IPS-NIHi11 (cell line): ENCODE data around the gene FBXO15.

Experiments used
- DNase-seq: peaks from one replicate; pipeline ENCODE4 v3.0.0; 2012; ENCODE audit warnings: mixed read lengths, low spot score

FBXO15 gene

GRCh38 chr18:74147779-74148542 is at the start of gene FBXO15, which contains the start of gene TIMM21:
FBXO15 (minus strand) TSS chr18:74147834; CDS start chr18:74147785, 49 bp downstream.
TIMM21 (plus strand) TSS chr18:74148523; CDS start chr18:74148809, 286 bp downstream.
- peak; percentile 92 for DNase-seq

GRCh38 chr18:74196220-74197119 is 48.8 kb upstream of the FBXO15 start:
- DNase-seq: peak; percentile 90

GRCh38 chr18:74194691-74195090 is 47.1 kb upstream of the FBXO15 start:
- no peak for DNase-seq

- DNase-seq: no peak
Measured at GRCh38 chr18:74191577-74191976, 43.9 kb upstream of the FBXO15 start.

- DNase-seq: no peak
Measured at GRCh38 chr18:74190086-74190485, 42.5 kb upstream of the FBXO15 start.

GRCh38 chr18:74186661-74187060 is 39.0 kb upstream of the FBXO15 start:
- DNase-seq: no peak

- DNase-seq: no peak
Measured at GRCh38 chr18:74185860-74186259, 38.2 kb upstream of the FBXO15 start.

GRCh38 chr18:74184875-74185274 is 37.2 kb upstream of the FBXO15 start:
- no peak for DNase-seq

- peak; percentile 37 for DNase-seq
Measured at GRCh38 chr18:74183130-74183529, 35.5 kb upstream of the FBXO15 start.

GRCh38 chr18:74182335-74182734 is 34.7 kb upstream of the FBXO15 start:
- no peak for DNase-seq

- no peak for DNase-seq
Measured at GRCh38 chr18:74179623-74180199, 32.1 kb upstream of the FBXO15 start.

- DNase-seq: no peak
Measured at GRCh38 chr18:74178884-74179283, 31.2 kb upstream of the FBXO15 start.

GRCh38 chr18:74175658-74176057 is 28.0 kb upstream of the FBXO15 start:
- DNase-seq: no peak

GRCh38 chr18:74173434-74173750 is 25.8 kb upstream of the FBXO15 start:
- no peak for DNase-seq

GRCh38 chr18:74172697-74173433 is 25.2 kb upstream of the FBXO15 start:
- DNase-seq: no peak

GRCh38 chr18:74171910-74172606 is 24.4 kb upstream of the FBXO15 start:
- DNase-seq: no peak

GRCh38 chr18:74166386-74166785 is 18.8 kb upstream of the FBXO15 start:
- no peak for DNase-seq

GRCh38 chr18:74163019-74163660 is 15.5 kb upstream of the FBXO15 start:
- no peak for DNase-seq

GRCh38 chr18:74155276-74155675 is 7.6 kb upstream of the FBXO15 start:
- no peak for DNase-seq

- DNase-seq: no peak
Measured at GRCh38 chr18:74154716-74155115, 7.1 kb upstream of the FBXO15 start.

GRCh38 chr18:74153793-74154192 is 6.2 kb upstream of the FBXO15 start:
- DNase-seq: no peak
